Mesodermal cell (in vitro differentiated cells): ENCODE data around the gene STIM2.

ENCODE experiments used
- H3K27ac ChIP-seq: 2 replicates; pipeline ENCODE4 v1.7.0; 2013; ENCODE audit warnings: mild to moderate bottlenecking, low read depth, low read length, moderate library complexity; ENCODE audit not compliant: severe bottlenecking
- H3K36me3 ChIP-seq: 2 replicates; pipeline ENCODE4 v1.7.1; 2013; ENCODE audit warnings: mild to moderate bottlenecking, low read length, moderate library complexity; ENCODE audit not compliant: control insufficient read depth, insufficient read depth
- H3K4me1 ChIP-seq: one replicate; pipeline ENCODE4 v1.7.1; 2013; ENCODE audit warnings: mild to moderate bottlenecking, low read length; ENCODE audit not compliant: insufficient read depth, control insufficient read depth, poor library complexity, severe bottlenecking
- H3K4me3 ChIP-seq: 2 replicates; pipeline ENCODE4 v1.7.0; 2013; ENCODE audit warnings: low read length, control low read depth, mild to moderate bottlenecking; ENCODE audit not compliant: insufficient read depth, poor library complexity, severe bottlenecking; ENCODE audit errors: extremely low read depth
- H3K9me3 ChIP-seq: 2 replicates; pipeline ENCODE4 v1.7.1; 2013; ENCODE audit warnings: mild to moderate bottlenecking, low read length, moderate library complexity; ENCODE audit not compliant: control insufficient read depth
- WGBS, 2 experiments: methylation state at CpG; one replicate each; pipeline ENCODE4 v1.1.5; 2013; ENCODE audit warnings: missing lambda C conversion rate in 2 of 2; ENCODE audit not compliant: insufficient coverage in 2 of 2; 5-methylcytosine and 5-hydroxymethylcytosine counted together

The STIM2 gene

GRCh38 chr4:26931451-26931850 is 70.8 kb downstream of the STIM2 start:
- WGBS, 2 experiments = no CpG with 5 or more reads among the region's 1 CpG
- no peak overlapping the region for H3K27ac ChIP-seq
- H3K9me3 ChIP-seq = no peaks in the 10 kb centered on the region
- H3K4me1 ChIP-seq = peaks cover 9% of the 10 kb centered on the region
- no peak overlapping the region for H3K4me3 ChIP-seq
- H3K36me3 ChIP-seq = no peaks in the 10 kb centered on the region

- Histone ChIP-seq H3K9me3 (no peaks in the 10 kb centered on the region), H3K4me3 (no peak overlapping the region), H3K36me3 (no peaks in the 10 kb centered on the region), H3K4me1 (peaks cover 12% of the 10 kb centered on the region), H3K27ac (no peak overlapping the region)
- WGBS, 2 experiments = no CpG with 5 or more reads among the region's 3 CpGs
These were observed 71.3 kb downstream of the STIM2 start for GRCh38 chr4:26931966-26932365.

GRCh38 chr4:26935397-26935796 is 74.8 kb downstream of the STIM2 start:
- Histone ChIP-seq H3K36me3 (no peaks in the 10 kb centered on the region), H3K4me3 (no peak overlapping the region), H3K4me1 (peaks cover 12% of the 10 kb centered on the region), H3K27ac (no peak overlapping the region), H3K9me3 (no peaks in the 10 kb centered on the region)
- no CpG with 5 or more reads among the region's 1 CpG for WGBS, 2 experiments

DNA sequence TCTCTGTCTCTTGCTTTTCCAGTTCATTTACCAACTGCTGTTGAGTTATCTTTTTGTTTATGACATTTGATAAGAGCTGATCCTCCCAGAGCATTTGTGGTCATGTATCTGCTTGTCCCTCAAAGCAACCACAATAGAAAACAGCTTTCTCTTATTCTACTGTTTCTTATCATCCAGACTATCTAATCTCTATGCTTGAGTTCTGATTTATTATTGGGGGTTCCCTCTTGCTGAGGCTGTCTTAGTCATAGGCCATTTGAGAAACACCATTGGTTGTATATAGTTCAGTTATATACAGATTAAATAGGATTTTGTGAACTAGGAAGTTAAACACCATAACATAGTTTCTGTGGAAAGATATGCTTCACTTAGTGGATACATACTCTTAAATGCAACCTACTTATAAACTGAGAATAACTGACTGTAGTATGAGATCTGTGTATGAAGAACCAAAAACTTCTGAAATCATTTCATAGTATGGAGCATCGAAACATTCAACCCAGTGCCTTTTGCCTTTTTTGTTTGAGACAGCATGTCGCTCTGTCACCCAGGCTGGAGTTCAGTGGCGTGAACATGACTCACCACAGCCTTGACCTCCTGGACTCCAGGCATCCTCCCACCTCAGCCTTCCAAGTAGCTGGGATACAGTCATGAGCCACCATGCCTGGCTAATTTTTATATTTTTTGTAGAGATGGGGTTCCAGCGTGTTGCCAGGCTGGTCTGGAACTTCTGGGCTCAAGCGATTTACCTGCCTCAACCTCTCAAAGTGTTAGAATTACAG is 75.8 kb downstream of the STIM2 start:
- no peak overlapping the region for H3K4me3 ChIP-seq
- peaks cover 12% of the 10 kb centered on the region for H3K4me1 ChIP-seq
- 79 to 100% methylated on average over 2 to 5 of the region's 5 CpGs for WGBS, 2 experiments
- no peaks in the 10 kb centered on the region for H3K36me3 ChIP-seq
- H3K27ac ChIP-seq = no peak overlapping the region
- no peaks in the 10 kb centered on the region for H3K9me3 ChIP-seq

GRCh38 chr4:26937139-26937538 is 76.5 kb downstream of the STIM2 start:
- H3K4me3 ChIP-seq = no peak overlapping the region
- no peaks in the 10 kb centered on the region for H3K36me3 ChIP-seq
- WGBS, 2 experiments = 80% methylated on average over 1 of the region's 2 CpGs; no CpG with 5 or more reads in 1 of the 2 experiments
- no peak overlapping the region for H3K27ac ChIP-seq
- peaks cover 12% of the 10 kb centered on the region for H3K4me1 ChIP-seq
- H3K9me3 ChIP-seq = no peaks in the 10 kb centered on the region

GRCh38 chr4:26937567-26937966 is 76.9 kb downstream of the STIM2 start:
- Histone ChIP-seq H3K36me3 (no peaks in the 10 kb centered on the region), H3K27ac (no peak overlapping the region), H3K4me3 (no peak overlapping the region), H3K4me1 (peaks cover 12% of the 10 kb centered on the region), H3K9me3 (no peaks in the 10 kb centered on the region)
- no CpG with 5 or more reads among the region's 3 CpGs for WGBS, 2 experiments

- no peaks in the 10 kb centered on the region for H3K9me3 ChIP-seq
- H3K4me1 ChIP-seq = peaks cover 12% of the 10 kb centered on the region
- no peak overlapping the region for H3K27ac ChIP-seq
- no peaks in the 10 kb centered on the region for H3K36me3 ChIP-seq
- WGBS, 2 experiments = no CpG with 5 or more reads among the region's 2 CpGs
- H3K4me3 ChIP-seq = no peak overlapping the region
These were observed 77.9 kb downstream of the STIM2 start for GRCh38 chr4:26938516-26938915.

GRCh38 chr4:26941951-26942350 is 81.3 kb downstream of the STIM2 start:
- no peaks in the 10 kb centered on the region for H3K36me3 ChIP-seq
- H3K4me3 ChIP-seq = no peak overlapping the region
- no CpG with 5 or more reads among the region's 1 CpG for WGBS, 2 experiments
- no peaks in the 10 kb centered on the region for H3K4me1 ChIP-seq
- no peak overlapping the region for H3K27ac ChIP-seq
- no peaks in the 10 kb centered on the region for H3K9me3 ChIP-seq

DNA sequence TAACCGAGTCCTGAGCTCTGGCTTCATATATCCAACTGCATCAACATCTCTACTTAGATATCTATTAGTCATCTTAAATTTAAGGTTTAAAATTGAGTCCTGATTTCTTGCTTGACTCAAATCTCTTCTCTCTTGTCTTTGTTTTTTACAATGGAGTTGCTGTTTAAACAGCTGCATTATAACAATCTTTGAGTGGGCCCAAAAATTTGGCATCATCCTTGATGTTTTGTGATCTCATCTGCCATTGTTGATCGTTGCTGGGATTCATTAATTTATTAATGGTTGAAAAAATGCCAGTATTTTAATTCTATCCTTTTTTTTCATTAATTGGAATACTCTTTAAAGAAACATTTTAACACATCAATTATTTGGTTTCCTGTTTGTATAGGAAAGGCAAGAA is 82.2 kb downstream of the STIM2 start:
- no peaks in the 10 kb centered on the region for H3K4me1 ChIP-seq
- no peak overlapping the region for H3K27ac ChIP-seq
- no peaks in the 10 kb centered on the region for H3K36me3 ChIP-seq
- WGBS, 2 experiments = no CpG with 5 or more reads among the region's 2 CpGs
- H3K9me3 ChIP-seq = no peaks in the 10 kb centered on the region
- H3K4me3 ChIP-seq = no peak overlapping the region

DNA sequence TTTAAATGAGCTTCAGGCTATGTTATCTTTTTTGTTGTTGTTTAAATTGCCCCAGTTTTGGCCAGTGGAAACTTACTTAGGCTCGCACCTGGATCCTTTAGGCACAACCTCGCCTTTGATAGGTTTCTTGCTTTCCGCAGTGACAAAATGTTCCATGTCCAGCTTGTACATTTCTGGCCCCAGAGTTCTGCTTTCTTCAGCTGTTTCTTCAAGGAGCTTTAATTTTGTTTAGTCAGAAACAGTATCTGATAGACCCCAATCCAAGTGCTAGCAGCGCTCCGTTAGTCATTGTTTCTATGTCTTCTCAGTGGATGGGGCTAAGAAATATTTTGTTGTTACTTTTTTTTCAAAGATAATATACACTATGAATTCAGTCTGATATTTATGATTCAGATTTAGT is 82.8 kb downstream of the STIM2 start:
- no peaks in the 10 kb centered on the region for H3K9me3 ChIP-seq
- no peak overlapping the region for H3K4me3 ChIP-seq
- WGBS, 2 experiments = 61 to 64% methylated on average over 3 of the region's 5 CpGs
- no peaks in the 10 kb centered on the region for H3K4me1 ChIP-seq
- H3K36me3 ChIP-seq = no peaks in the 10 kb centered on the region
- H3K27ac ChIP-seq = no peak overlapping the region

DNA sequence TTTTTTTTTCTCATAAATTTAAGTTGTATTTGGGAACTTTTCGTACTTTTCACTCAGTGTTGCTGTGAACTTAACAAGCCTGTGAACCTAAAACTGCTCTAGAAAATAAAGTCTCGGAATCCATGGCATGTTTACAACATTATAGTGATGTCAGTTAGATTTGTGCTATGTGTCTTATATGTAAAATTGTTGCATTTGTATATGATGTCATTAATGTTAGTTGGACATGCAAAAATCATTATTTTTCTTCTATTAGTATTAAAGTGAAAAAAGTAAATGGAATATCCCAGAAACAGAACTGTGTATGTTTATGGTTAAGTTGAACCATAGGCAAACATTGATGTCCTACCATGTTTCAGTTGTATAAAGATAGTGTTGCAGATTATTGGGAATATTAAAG is 85.2 kb downstream of the STIM2 start:
- Histone ChIP-seq H3K4me3 (no peak overlapping the region), H3K9me3 (no peaks in the 10 kb centered on the region), H3K36me3 (no peaks in the 10 kb centered on the region), H3K27ac (no peak overlapping the region), H3K4me1 (no peaks in the 10 kb centered on the region)
- 90% methylated on average over 2 of the region's 2 CpGs; no CpG with 5 or more reads in 1 of the 2 experiments for WGBS, 2 experiments
